HepG2 (cell line): Measurements from ENCODE around the gene ELFN1.
"Not testable (repeated sequence)": the region's sequence is repeated elsewhere in the genome, so short reads cannot be mapped to it uniquely, and the experiment has no call there.

Experiments
- HDAC1 ChIP-seq: sonication (generic); formaldehyde crosslinking; IDR thresholded peaks from 2 replicates; pipeline ENCODE4 v1.5.1; 2020; ENCODE audit warnings: mild to moderate bottlenecking, missing genetic modification reagents
- JUND ChIP-seq: sonication (generic); formaldehyde crosslinking; IDR thresholded peaks from 2 replicates; pipeline ENCODE4 v1.8.0; 2022; ENCODE audit warnings: mild to moderate bottlenecking, missing genetic modification reagents
- MAFF ChIP-seq: IDR thresholded peaks from 2 replicates; pipeline ENCODE4 v1.6.1; 2011; ENCODE audit warnings: low read depth, low read length, improper control_type of control experiment
- ZNF569 ChIP-seq: sonication (generic); formaldehyde crosslinking; IDR thresholded peaks from 2 replicates; pipeline ENCODE4 v1.5.0; 2020; ENCODE audit warnings: mild to moderate bottlenecking, missing genetic modification reagents, moderate library complexity, borderline replicate concordance

DNA sequence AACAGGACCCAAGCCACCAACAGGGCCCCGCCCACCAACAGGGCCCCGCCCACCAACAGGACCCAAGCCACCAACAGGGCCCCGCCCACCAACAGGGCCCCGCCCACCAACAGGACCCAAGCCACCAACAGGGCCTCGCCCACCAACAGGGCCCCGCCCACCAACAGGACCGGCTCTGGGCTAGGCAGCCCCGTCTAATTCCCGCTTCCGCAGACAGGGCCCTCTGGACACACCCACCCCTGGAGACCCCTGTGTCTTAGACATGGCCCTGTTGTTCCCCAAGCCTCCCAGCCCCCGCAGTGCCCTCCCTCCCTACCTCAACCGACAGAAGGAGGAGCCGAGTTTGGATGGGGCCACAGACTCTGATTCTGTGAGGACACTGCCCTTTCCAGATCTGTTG is 49.2 kb downstream of the ELFN1 start:
- not testable (repeated sequence) for TF ChIP-seq JUND; MAFF; ZNF569 (CRISPR knock-in tag); HDAC1
